GM23338 (cell line): ENCODE data around the gene CALY.
"Not testable (repeated sequence)": the region's sequence is repeated elsewhere in the genome, so short reads cannot be mapped to it uniquely, and the experiment has no call there.

Source experiments
- JUNB ChIP-seq: IDR thresholded peaks from one replicate; pipeline ENCODE4 v1.6.1; 2016; ENCODE audit warnings: antibody characterized with exemption; ENCODE audit not compliant: unreplicated experiment
- POLR2AphosphoS5 ChIP-seq: IDR thresholded peaks from 2 replicates; pipeline ENCODE4 v1.6.1; 2016; ENCODE audit warnings: antibody characterized with exemption, low read depth
- TF ChIP-seq, protein P1 (sequence below), 2 experiments: fragments of 200-600 bp in 1 of 2; sonication (generic) in 1 of 2; conservative IDR thresholded peaks; 2 replicates each; pipeline versions ENCODE4 v1.5.1 to v1.6.1; 2016 to 2017; ENCODE audit warnings: antibody characterized with exemption in 2 of 2, low read depth in 2 of 2, mild to moderate bottlenecking in 2 of 2, moderate library complexity in 1 of 2
- TF ChIP-seq, protein P2 (sequence below): IDR thresholded peaks from one replicate; pipeline ENCODE4 v1.6.1; 2018; ENCODE audit warnings: antibody characterized with exemption; ENCODE audit not compliant: unreplicated experiment

DNA sequence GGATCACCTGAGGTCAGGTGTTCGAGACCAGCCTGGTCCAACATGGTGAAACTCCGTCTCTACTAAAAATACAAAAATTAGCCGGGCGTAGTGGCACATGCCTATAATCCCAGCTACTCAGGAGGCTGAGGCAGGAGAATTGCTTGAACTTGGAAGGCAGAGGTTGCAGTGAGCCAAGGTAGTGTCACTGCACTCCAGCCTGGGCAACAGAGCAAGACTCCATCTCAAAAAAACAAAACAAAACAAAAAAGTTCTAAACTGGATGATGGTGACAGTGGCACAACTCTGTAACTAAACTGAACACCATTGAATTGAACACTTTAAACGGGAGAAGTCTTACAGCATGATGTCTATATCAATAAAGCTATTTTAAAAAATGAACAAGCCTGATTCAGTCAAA, 39.5 kb upstream of the CALY start:
- TF ChIP-seq, protein P1, sequence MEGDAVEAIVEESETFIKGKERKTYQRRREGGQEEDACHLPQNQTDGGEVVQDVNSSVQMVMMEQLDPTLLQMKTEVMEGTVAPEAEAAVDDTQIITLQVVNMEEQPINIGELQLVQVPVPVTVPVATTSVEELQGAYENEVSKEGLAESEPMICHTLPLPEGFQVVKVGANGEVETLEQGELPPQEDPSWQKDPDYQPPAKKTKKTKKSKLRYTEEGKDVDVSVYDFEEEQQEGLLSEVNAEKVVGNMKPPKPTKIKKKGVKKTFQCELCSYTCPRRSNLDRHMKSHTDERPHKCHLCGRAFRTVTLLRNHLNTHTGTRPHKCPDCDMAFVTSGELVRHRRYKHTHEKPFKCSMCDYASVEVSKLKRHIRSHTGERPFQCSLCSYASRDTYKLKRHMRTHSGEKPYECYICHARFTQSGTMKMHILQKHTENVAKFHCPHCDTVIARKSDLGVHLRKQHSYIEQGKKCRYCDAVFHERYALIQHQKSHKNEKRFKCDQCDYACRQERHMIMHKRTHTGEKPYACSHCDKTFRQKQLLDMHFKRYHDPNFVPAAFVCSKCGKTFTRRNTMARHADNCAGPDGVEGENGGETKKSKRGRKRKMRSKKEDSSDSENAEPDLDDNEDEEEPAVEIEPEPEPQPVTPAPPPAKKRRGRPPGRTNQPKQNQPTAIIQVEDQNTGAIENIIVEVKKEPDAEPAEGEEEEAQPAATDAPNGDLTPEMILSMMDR (conservative IDR thresholded peaks at IDR 0.05; ENCODE audit: low read depth in 2 of 2): not testable (repeated sequence)
- not testable (repeated sequence) for TF ChIP-seq JUNB, POLR2AphosphoS5
- TF ChIP-seq, protein P2, sequence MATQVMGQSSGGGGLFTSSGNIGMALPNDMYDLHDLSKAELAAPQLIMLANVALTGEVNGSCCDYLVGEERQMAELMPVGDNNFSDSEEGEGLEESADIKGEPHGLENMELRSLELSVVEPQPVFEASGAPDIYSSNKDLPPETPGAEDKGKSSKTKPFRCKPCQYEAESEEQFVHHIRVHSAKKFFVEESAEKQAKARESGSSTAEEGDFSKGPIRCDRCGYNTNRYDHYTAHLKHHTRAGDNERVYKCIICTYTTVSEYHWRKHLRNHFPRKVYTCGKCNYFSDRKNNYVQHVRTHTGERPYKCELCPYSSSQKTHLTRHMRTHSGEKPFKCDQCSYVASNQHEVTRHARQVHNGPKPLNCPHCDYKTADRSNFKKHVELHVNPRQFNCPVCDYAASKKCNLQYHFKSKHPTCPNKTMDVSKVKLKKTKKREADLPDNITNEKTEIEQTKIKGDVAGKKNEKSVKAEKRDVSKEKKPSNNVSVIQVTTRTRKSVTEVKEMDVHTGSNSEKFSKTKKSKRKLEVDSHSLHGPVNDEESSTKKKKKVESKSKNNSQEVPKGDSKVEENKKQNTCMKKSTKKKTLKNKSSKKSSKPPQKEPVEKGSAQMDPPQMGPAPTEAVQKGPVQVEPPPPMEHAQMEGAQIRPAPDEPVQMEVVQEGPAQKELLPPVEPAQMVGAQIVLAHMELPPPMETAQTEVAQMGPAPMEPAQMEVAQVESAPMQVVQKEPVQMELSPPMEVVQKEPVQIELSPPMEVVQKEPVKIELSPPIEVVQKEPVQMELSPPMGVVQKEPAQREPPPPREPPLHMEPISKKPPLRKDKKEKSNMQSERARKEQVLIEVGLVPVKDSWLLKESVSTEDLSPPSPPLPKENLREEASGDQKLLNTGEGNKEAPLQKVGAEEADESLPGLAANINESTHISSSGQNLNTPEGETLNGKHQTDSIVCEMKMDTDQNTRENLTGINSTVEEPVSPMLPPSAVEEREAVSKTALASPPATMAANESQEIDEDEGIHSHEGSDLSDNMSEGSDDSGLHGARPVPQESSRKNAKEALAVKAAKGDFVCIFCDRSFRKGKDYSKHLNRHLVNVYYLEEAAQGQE: not testable (repeated sequence)
